ENCODE results near the gene AGBL5. TPM values are rescaled to one million over a fixed set of nuclear protein-coding genes. Genes with fewer than 3 reads are reported as not detected.

Gene AGBL5
- total RNA-seq, 1 donor from 2014 or later = 23.4 TPM

- H3K4me3 Mint-ChIP-seq (ENCODE audit: unreplicated experiment) = peak within 1 kb of the TSS; percentile 91
- no peaks in the 10 kb centered on the region for H3K9me3 Mint-ChIP-seq (ENCODE audit: unreplicated experiment)
- H3K27ac Mint-ChIP-seq (ENCODE audit: unreplicated experiment) = peak within 1 kb of the TSS; percentile 91
- peaks cover 4% of the 10 kb centered on the region for H3K36me3 Mint-ChIP-seq (ENCODE audit: unreplicated experiment)
- DNase-seq (ENCODE audit: extremely low spot score, unreplicated experiment) = peak; percentile 96
- peaks cover 67% of the 10 kb centered on the region for H3K4me1 Mint-ChIP-seq (ENCODE audit: unreplicated experiment)
- no peaks in the 10 kb centered on the region for H3K27me3 Mint-ChIP-seq (ENCODE audit: unreplicated experiment)
- no peak for TF ChIP-seq CTCF (IDR thresholded peaks at IDR 0.05)
These were observed 27.1 kb downstream of the AGBL5 start, which contains the start of gene EMILIN1 for GRCh38 chr2:27078267-27079194. Gene EMILIN1 (plus strand): TSS chr2:27078615. CDS start chr2:27079066, 451 bp downstream.

GRCh38 chr2:27079233-27080139 is 28.0 kb downstream of the AGBL5 start:
- peaks cover 61% of the 10 kb centered on the region for H3K4me1 Mint-ChIP-seq (ENCODE audit: unreplicated experiment)
- peak overlapping the region; percentile 85 for H3K27ac Mint-ChIP-seq (ENCODE audit: unreplicated experiment)
- H3K4me3 Mint-ChIP-seq (ENCODE audit: unreplicated experiment) = peak overlapping the region; percentile 91
- H3K27me3 Mint-ChIP-seq (ENCODE audit: unreplicated experiment) = no peaks in the 10 kb centered on the region
- DNase-seq (ENCODE audit: extremely low spot score, unreplicated experiment) = no peak
- H3K36me3 Mint-ChIP-seq (ENCODE audit: unreplicated experiment) = peaks cover 4% of the 10 kb centered on the region
- no peak for TF ChIP-seq CTCF (IDR thresholded peaks at IDR 0.05)
- H3K9me3 Mint-ChIP-seq (ENCODE audit: unreplicated experiment) = no peaks in the 10 kb centered on the region

GRCh38 chr2:27080140-27080469 is 28.6 kb downstream of the AGBL5 start:
- Mint-ChIP-seq H3K27ac (ENCODE audit: unreplicated experiment) (peak overlapping the region; percentile 85), H3K36me3 (ENCODE audit: unreplicated experiment) (peaks cover 4% of the 10 kb centered on the region), H3K9me3 (ENCODE audit: unreplicated experiment) (no peaks in the 10 kb centered on the region), H3K27me3 (ENCODE audit: unreplicated experiment) (no peaks in the 10 kb centered on the region), H3K4me1 (ENCODE audit: unreplicated experiment) (peaks cover 56% of the 10 kb centered on the region), H3K4me3 (ENCODE audit: unreplicated experiment) (peak overlapping the region; percentile 91)
- no peak for DNase-seq (ENCODE audit: extremely low spot score, unreplicated experiment)
- no peak for TF ChIP-seq CTCF (IDR thresholded peaks at IDR 0.05)

- no peak for DNase-seq (ENCODE audit: extremely low spot score, unreplicated experiment)
- H3K27ac Mint-ChIP-seq (ENCODE audit: unreplicated experiment) = peak overlapping the region; percentile 85
These were observed 29.1 kb downstream of the AGBL5 start for GRCh38 chr2:27080603-27080936.

More at GRCh38 chr2:27080603-27080936, 29.1 kb downstream of the AGBL5 start:
- no peak for TF ChIP-seq CTCF (IDR thresholded peaks at IDR 0.05)
- Mint-ChIP-seq H3K36me3 (ENCODE audit: unreplicated experiment) (peaks cover 4% of the 10 kb centered on the region), H3K27me3 (ENCODE audit: unreplicated experiment) (no peaks in the 10 kb centered on the region), H3K4me3 (ENCODE audit: unreplicated experiment) (peak overlapping the region; percentile 91), H3K9me3 (ENCODE audit: unreplicated experiment) (no peaks in the 10 kb centered on the region), H3K4me1 (ENCODE audit: unreplicated experiment) (peaks cover 56% of the 10 kb centered on the region)
